ENCODE results near the gene ERGIC1.

Gene ERGIC1

GRCh38 chr5:172988276-172988675 is 154.2 kb downstream of the ERGIC1 start:
- no peak overlapping the region for H3K4me3 Mint-ChIP-seq
- H3K36me3 Mint-ChIP-seq: peaks cover 46% of the 10 kb centered on the region
- DNase-seq: no peak
- no peak overlapping the region for H3K27ac Mint-ChIP-seq
- peaks cover 37% of the 10 kb centered on the region for H3K4me1 Mint-ChIP-seq
- CTCF ChIA-PET: no interaction called here
- H3K27me3 Mint-ChIP-seq: no peaks in the 10 kb centered on the region
- no peaks in the 10 kb centered on the region for H3K9me3 Mint-ChIP-seq

GRCh38 chr5:172990776-172991175 is 156.7 kb downstream of the ERGIC1 start:
- Mint-ChIP-seq H3K9me3 (no peaks in the 10 kb centered on the region), H3K4me3 (no peak overlapping the region), H3K27ac (no peak overlapping the region), H3K4me1 (peaks cover 30% of the 10 kb centered on the region), H3K27me3 (no peaks in the 10 kb centered on the region), H3K36me3 (peaks cover 43% of the 10 kb centered on the region)
- DNase-seq: no peak
- CTCF ChIA-PET: no interaction called here

- Mint-ChIP-seq H3K27me3 (no peaks in the 10 kb centered on the region), H3K36me3 (peaks cover 33% of the 10 kb centered on the region), H3K27ac (no peak overlapping the region), H3K4me1 (peaks cover 17% of the 10 kb centered on the region), H3K9me3 (no peaks in the 10 kb centered on the region), H3K4me3 (no peak overlapping the region)
- CTCF ChIA-PET: no interaction called here
- DNase-seq: no peak
These were observed 160.4 kb downstream of the ERGIC1 start for GRCh38 chr5:172994405-172994804.

- H3K36me3 Mint-ChIP-seq: peaks cover 19% of the 10 kb centered on the region
- no peak overlapping the region for H3K27ac Mint-ChIP-seq
- H3K4me3 Mint-ChIP-seq: no peak overlapping the region
- no peaks in the 10 kb centered on the region for H3K27me3 Mint-ChIP-seq
- peaks cover 30% of the 10 kb centered on the region for H3K4me1 Mint-ChIP-seq
- CTCF ChIA-PET: no interaction called here
- no peak for DNase-seq
- H3K9me3 Mint-ChIP-seq: no peaks in the 10 kb centered on the region
These were observed 165.4 kb downstream of the ERGIC1 start for GRCh38 chr5:172999372-172999973.

- Mint-ChIP-seq H3K9me3 (no peaks in the 10 kb centered on the region), H3K27ac (no peak overlapping the region), H3K27me3 (no peaks in the 10 kb centered on the region), H3K36me3 (peaks cover 19% of the 10 kb centered on the region), H3K4me3 (no peak overlapping the region), H3K4me1 (peaks cover 30% of the 10 kb centered on the region)
- CTCF ChIA-PET: no interaction called here
- no peak for DNase-seq
These were observed 165.9 kb downstream of the ERGIC1 start for GRCh38 chr5:172999974-173000373.

- peaks cover 30% of the 10 kb centered on the region for H3K4me1 Mint-ChIP-seq
- H3K4me3 Mint-ChIP-seq: no peak overlapping the region
- H3K27me3 Mint-ChIP-seq: no peaks in the 10 kb centered on the region
- no peak for DNase-seq
- no peaks in the 10 kb centered on the region for H3K9me3 Mint-ChIP-seq
- CTCF ChIA-PET: no interaction called here
- H3K27ac Mint-ChIP-seq: no peak overlapping the region
- H3K36me3 Mint-ChIP-seq: peaks cover 12% of the 10 kb centered on the region
These were observed 167.3 kb downstream of the ERGIC1 start for GRCh38 chr5:173001229-173001841.
